ENCODE results near the gene PRR5L. TPM values are rescaled to one million over a fixed set of nuclear protein-coding genes. Genes with fewer than 3 reads are reported as not detected.

Gene PRR5L
- total RNA-seq, 1 donor from 2014 or later: 3.0 TPM

DNA sequence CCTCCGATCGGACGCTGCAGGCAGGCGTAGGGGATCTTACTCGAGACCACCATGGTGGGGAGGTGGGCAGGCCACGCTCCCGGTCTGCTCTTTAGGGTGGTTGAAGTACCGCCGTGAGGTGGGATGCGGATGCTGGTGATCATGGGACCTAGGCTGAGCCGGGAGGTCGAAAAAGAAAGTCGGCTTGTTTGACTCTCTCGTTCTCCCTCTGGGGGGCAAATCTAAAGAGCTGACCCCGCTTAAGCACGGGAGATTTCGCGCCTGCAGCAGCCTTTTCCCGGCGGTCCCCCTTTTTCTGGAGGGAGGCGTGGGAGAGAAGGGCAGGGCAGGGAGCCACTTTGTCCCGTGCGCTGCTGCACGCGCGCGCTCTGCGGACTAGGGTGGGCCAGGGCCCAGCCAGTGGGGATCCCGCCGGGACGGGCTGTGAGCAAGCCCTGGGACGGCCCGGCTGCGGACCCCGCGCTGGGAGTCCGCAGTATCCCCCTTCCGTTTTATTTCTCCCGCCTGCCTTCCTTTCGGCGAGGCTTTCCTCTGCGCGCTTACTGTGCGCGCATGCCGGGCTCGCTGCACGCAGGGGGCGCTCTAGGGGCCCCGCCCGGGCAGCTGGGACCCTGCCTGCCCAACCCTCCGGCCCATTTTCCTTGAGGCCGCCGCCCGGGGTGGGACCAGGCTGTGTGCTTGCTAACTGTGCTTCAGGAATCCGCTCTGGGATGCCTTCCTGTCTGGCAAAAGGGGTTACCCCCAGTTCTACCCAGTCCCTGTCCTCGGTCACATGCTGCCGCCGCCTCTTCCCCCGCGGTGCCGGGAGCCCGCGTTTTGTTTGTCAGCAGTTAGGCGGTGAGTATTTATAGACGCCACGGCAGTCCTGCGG lies 81.0 kb downstream of the PRR5L start:
- DNase-seq (ENCODE audit: low read depth in 2 of 2): peak; percentile 20 to 67

GRCh38 chr11:36377759-36378564 lies 81.9 kb downstream of the PRR5L start:
- peak in 1 of 2 donors; percentile 12 for DNase-seq (ENCODE audit: low read depth in 2 of 2)

DNA sequence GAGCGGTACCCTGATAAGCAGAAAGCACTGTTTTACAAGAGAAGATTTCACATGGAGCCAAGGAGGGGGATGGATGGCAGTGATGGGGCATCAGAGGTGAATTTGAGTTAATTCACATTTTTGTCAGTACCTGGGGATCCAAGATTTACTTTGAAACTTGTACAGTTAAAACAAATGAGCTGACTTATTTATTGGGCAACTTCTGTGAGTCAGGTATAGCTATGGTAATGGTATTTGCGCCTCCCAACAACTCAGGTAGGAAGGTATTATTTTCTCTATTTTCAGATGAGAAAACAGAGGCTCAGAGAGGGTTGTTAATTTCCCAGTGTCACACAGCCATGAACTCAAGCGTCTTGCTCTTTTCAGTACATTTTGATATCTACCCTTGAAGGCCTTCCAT lies 83.6 kb downstream of the PRR5L start:
- DNase-seq (ENCODE audit: low read depth in 2 of 2): no peak

GRCh38 chr11:36380296-36381014 lies 84.4 kb downstream of the PRR5L start:
- no peak for DNase-seq (ENCODE audit: low read depth in 2 of 2)

GRCh38 chr11:36381015-36381360 lies 84.9 kb downstream of the PRR5L start:
- no peak for DNase-seq (ENCODE audit: low read depth in 2 of 2)

DNA sequence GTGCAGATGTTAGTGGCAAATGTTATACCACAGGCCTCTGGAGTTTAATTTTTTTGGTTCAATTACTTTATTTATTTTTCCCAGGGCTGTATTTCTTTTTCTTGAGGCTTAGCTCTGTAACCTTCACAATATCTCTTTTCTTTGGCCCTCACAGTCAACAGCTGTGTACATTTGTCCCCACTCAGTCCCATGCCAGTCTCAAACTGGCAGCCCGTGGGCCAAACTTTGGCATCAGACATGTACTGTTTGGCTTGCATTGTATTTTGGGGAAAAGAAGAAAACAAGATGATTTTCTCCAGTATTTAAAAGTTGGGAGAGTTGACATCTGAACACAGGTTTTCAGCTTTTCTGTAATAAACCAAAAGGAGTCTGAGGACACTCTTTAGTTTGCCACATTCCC lies 87.1 kb downstream of the PRR5L start:
- DNase-seq (ENCODE audit: low read depth in 2 of 2): no peak

GRCh38 chr11:36385121-36385970 lies 89.3 kb downstream of the PRR5L start:
- DNase-seq (ENCODE audit: low read depth in 2 of 2): peak in 1 of 2 donors; percentile 30

DNA sequence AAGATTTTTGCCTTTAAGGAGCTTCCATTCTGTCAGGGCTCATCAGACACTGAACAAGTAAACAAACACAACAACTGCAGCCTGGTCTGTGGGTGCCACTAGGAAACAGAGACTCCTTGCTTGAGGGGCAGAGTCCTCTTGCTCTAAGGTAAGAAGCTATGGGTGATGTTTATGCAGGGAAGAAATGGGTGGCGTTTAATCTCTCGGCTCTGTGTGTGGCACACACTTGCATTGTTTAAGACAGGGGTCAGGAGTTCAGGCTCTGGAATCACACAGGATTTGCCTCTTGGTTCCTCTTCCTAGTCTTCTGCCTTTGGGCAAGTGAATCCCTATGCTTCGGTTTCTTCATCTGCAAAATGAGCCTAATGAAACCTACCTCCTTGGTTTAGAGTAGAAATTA lies 90.3 kb downstream of the PRR5L start:
- no peak for DNase-seq (ENCODE audit: low read depth in 2 of 2)

DNA sequence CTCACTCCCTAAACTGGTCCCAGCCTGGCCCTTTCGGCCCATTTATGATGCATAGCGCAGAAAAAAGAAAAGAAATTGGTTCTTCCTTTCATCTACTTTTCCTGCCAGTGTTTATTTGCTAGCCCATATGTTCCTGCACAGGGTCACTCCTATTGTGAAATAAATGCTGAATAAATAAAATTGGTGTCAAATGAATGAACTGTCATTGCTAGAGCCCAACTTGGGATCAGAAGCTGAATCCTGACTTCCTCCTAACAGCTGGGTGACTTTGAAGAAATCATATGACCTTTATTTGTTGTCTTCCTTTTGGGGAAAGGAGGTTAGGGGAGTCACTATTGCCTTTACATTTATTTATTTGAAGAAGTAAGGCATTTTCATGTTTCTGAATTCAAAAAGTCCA lies 92.0 kb downstream of the PRR5L start:
- no peak for DNase-seq (ENCODE audit: low read depth in 2 of 2)

DNA sequence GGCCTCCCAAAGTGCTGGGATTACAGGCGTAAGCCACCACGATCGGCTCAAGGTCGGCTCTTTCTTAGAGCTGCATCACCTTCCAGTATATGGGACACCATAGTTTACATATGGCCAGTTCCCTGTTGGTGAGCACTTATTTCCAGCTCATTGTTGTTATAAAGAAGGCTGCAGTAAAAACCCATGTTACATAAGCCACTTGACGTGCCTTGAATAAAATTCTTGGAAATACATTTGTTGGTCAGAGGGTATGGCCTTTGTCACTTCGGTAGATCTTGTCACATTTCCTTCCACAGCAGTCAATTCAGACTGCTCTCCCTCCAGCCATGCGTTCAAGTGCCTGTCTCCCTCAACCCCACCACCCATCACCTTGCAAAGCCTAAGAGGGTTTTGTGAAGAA lies 92.9 kb downstream of the PRR5L start:
- no peak for DNase-seq (ENCODE audit: low read depth in 2 of 2)

DNA sequence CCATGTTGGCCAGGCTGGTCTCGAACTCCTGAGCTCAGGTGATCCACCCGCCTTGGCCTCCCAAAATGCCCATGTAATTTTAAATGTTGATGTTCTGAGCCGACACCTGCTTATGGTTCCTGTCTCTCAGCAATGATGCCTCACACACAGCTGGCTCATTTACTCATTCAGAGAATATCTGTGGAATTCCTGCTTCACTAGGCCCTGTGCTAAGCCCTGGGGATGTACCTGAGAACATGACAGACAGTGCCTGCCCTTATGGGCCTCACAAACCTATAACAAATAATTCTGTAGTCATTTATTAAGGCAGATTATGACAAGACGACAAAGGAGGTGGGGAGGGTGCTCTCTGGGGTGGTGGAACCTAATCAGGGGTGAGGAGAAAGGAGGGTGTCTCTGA lies 93.7 kb downstream of the PRR5L start:
- no peak for DNase-seq (ENCODE audit: low read depth in 2 of 2)

DNA sequence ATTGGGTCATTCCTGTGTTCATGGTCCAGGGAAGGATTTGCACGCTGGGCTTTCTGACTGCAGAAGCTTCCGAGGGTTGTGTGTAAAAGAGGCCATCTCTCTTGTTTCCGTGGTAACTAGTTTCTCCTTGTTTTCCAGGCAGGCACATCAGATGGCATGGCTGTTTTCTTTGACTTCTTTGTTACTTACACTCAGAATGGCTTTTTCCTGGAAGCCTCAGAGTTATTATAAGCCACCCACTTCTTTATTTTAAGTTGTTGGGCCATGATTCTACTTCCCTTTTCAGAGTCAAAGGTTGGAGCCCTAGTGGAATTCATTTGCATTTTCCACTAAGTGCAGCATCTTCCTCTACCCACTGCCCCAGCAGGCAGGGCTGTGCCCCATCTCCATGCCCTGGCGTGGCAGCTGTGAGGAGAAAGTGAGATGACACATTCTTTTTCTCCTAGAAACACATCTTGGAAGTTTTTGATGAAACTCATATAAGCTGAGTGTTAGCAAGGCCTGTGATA lies 94.9 kb downstream of the PRR5L start:
- DNase-seq (ENCODE audit: low read depth in 2 of 2): no peak

- DNase-seq (ENCODE audit: low read depth in 2 of 2): no peak
Measured at GRCh38 chr11:36392196-36392595, 96.1 kb downstream of the PRR5L start.

GRCh38 chr11:36394056-36394455 lies 98.0 kb downstream of the PRR5L start:
- no peak for DNase-seq (ENCODE audit: low read depth in 2 of 2)

DNA sequence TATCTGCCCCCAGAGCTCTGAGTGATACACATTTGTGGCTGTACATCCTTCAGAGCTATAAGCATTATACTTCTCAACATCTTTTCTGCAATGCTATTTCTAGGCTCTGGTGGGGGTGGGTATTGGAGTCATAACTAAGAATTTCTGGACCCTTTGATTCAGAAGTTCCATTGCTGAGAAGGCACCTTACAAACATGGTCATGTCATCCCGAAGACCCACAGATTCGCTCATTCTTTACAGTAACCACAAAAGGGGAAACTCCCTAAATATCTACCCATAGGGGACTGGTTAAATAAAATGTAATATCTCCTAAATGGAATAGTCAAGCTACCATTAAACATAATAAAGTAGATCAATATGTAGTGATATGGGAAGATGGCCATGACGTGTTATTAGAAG lies 98.8 kb downstream of the PRR5L start:
- DNase-seq (ENCODE audit: low read depth in 2 of 2): no peak

DNA sequence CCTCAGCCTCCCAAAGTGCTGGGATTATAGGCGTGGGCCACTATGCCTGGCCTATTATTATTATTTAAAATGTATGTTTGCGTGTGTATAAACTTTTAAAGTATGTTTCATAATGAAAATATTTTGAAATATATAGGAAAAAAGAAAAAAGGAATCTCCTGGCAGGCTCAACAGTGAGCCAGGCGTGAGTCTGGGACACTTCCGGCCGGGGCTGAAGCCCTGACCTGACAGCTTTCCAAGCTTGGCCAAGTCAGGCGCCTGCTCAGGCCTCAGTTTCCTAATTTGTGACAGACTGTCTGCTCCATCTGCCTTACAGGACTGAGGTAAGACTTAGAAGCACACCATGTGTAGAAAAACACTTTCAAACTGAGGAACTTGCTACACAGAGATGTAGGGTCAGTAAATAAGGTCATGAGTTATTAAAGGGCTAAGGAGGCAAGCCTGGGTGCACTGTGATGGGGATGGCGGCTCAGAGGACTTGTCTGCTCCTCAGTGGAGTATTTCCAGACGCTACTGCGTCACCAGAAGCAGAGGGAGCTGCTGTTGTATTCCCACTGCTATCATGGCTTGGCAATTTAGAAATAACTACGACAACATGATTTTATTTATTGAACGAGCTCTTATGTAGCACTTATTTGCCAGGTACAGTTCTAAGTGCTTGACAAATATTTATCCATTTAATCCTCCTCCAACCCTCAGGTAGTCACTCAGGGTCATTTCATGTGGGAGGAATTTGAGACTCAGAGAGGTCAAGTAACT lies 100.1 kb downstream of the PRR5L start:
- no peak for DNase-seq (ENCODE audit: low read depth in 2 of 2)

DNA sequence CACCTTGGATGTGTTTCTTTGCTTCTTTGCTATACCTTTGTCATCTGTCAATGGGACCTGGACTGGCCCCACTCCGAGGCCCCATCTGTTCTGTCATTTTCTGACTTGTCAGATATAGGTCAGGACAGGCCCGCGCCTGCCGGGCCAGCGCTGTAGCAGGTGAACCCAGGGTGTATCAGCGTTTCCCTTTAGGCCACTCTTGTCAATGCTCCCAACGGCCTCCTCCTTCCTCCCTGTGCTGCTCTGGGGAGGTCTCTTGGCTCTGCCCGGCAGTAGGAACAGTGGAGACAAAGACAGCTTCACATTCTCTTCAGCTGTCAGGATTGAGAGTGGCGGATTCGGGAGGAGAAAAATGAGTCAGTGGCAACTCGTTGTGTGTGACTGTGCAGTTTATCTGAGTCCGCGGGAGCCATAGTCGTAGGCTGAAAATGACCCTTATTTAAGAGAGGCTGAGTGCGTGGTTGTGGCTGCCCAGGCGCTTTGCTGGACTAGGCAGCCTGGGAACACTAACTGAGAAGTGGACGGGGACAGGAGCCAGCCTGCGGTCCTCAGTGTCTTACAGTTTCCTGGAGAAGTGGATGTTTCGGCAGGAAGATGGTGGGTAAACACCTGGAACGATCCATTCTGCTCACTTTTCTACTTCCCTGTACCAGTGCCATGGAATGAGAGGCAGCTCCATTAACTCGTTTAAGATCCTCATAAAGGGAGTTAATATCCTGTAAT lies 102.3 kb downstream of the PRR5L start:
- DNase-seq (ENCODE audit: low read depth in 2 of 2): no peak

GRCh38 chr11:36399236-36399635 lies 103.1 kb downstream of the PRR5L start:
- no peak for DNase-seq (ENCODE audit: low read depth in 2 of 2)

GRCh38 chr11:36399745-36400144 lies 103.7 kb downstream of the PRR5L start:
- no peak for DNase-seq (ENCODE audit: low read depth in 2 of 2)
